ENCODE data around the gene HMGA1.

The HMGA1 gene

GRCh38 chr6:34236443-34237315 is at the start of gene HMGA1:
Gene HMGA1 (plus strand): TSS chr6:34236873. CDS start chr6:34240781, 3,908 bp downstream.
- peak in 52 of 56 donors; percentile 39 to 95 (median 72) for DNase-seq

- peak in 9 of 56 donors; percentile 10 to 50 (median 16) for DNase-seq
Observed at GRCh38 chr6:34189806-34190503, 46.7 kb upstream of the HMGA1 start.

- DNase-seq, result no peak
Observed at GRCh38 chr6:34190504-34191122, 46.1 kb upstream of the HMGA1 start.

- DNase-seq, result no peak
Observed at GRCh38 chr6:34194772-34195171, 41.9 kb upstream of the HMGA1 start.

- DNase-seq, result peak in 1 of 56 donors; percentile 1
Observed at GRCh38 chr6:34195726-34196115, 41.0 kb upstream of the HMGA1 start.

GRCh38 chr6:34196116-34196832 is 40.4 kb upstream of the HMGA1 start:
- peak in 55 of 56 donors; percentile 19 to 90 (median 58) for DNase-seq

- DNase-seq, result no peak
Observed at GRCh38 chr6:34196833-34197195, 39.9 kb upstream of the HMGA1 start.

- DNase-seq, result no peak
Observed at GRCh38 chr6:34200340-34200971, 36.2 kb upstream of the HMGA1 start.

- no peak for DNase-seq
Observed at GRCh38 chr6:34201455-34202107, 35.1 kb upstream of the HMGA1 start.

- DNase-seq, result no peak
Observed at GRCh38 chr6:34202329-34203201, 34.1 kb upstream of the HMGA1 start.

GRCh38 chr6:34204693-34205092 is 32.0 kb upstream of the HMGA1 start:
- DNase-seq, result no peak

- no peak for DNase-seq
Observed at GRCh38 chr6:34205466-34205865, 31.2 kb upstream of the HMGA1 start.

- DNase-seq, result no peak
Observed at GRCh38 chr6:34205916-34206315, 30.8 kb upstream of the HMGA1 start.

GRCh38 chr6:34206726-34207125 is 29.9 kb upstream of the HMGA1 start:
- no peak for DNase-seq

GRCh38 chr6:34207695-34208443 is 28.8 kb upstream of the HMGA1 start:
- no peak for DNase-seq

- DNase-seq, result no peak
Observed at GRCh38 chr6:34213772-34214171, 22.9 kb upstream of the HMGA1 start.

GRCh38 chr6:34218691-34219090 is 18.0 kb upstream of the HMGA1 start:
- no peak for DNase-seq

GRCh38 chr6:34223381-34223955 is 13.2 kb upstream of the HMGA1 start:
- peak in 2 of 56 donors; percentile 45 to 72 for DNase-seq

All from amygdala (tissue), 56 donors.